GM19099 (cell line): ENCODE data around the gene ZNF276.

Source experiments
- POLR2A ChIP-seq: IDR thresholded peaks from 3 replicates; pipeline ENCODE4 v1.6.1; 2011; ENCODE audit warnings: low read depth; ENCODE audit not compliant: insufficient read length; ENCODE audit errors: extremely low read depth

Gene ZNF276

DNA sequence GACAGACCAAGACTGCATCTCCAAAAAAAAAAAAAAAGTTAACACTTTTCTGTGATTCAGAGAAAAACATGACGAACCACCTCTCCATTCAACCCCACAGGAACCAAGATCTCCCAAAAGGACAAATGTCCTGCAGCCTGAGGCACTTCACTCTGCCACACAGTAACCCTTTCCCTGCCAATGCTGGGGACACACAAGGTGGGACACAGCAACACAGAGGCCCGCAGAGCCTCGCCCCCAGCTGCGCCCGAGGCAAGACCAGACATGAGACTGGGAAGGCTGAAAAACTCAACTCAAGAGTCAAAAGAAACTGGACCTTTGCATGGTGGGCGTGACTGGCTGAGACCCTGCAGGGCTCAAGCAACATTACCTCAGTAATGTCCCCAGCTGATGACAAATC, 61.2 kb downstream of the ZNF276 start:
- TF ChIP-seq POLR2A, result no peak

DNA sequence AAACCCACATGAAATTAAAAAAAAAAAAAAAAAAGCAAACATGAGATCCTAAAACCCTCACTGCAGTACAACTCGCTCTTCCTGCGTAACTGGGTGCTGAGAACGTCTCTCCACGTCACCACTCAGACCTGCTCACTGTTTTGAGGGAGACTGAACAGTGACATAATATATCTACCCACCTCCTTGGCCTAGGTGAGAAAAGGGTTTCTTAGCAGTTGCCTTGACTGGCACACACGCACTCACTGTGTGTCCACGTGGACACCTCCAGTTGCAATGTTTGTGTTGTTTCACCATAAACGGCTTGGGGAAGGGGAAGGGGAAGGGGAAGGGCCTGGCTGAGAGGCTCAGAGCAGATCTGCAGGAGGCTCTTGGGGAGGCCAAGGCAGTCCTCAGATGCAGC, 63.1 kb downstream of the ZNF276 start:
- TF ChIP-seq POLR2A, result no peak

DNA sequence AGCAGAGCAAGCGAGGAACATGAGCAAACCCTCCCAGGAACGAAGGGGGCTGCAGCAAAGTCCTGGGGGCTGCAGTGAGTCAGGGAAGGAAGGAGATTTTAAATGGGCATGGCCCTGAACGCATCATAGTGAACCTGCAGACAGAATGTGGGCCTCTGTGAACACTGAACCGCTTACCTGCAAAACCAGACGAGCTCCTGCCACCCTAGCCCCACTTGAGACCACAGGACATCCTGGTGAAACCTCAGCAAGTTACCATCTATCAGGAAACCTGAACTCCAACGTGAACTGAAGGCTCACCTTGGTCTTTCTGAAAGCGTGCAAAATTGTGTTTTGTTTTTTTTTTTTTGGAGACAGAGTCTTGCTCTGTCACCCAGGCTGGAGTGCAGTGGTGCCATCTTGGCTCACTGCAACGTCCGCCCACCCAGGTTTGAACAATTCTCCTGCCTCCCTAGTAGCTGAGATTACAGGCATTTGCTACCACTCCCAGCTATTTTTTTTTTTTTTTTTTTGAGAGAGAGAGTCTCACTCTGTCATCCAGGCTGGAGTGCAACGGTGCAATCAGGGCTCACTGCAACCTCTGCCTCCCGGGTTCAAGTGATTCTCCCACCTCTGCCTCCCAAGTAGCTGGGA, 64.3 kb downstream of the ZNF276 start:
- no peak for TF ChIP-seq POLR2A

DNA sequence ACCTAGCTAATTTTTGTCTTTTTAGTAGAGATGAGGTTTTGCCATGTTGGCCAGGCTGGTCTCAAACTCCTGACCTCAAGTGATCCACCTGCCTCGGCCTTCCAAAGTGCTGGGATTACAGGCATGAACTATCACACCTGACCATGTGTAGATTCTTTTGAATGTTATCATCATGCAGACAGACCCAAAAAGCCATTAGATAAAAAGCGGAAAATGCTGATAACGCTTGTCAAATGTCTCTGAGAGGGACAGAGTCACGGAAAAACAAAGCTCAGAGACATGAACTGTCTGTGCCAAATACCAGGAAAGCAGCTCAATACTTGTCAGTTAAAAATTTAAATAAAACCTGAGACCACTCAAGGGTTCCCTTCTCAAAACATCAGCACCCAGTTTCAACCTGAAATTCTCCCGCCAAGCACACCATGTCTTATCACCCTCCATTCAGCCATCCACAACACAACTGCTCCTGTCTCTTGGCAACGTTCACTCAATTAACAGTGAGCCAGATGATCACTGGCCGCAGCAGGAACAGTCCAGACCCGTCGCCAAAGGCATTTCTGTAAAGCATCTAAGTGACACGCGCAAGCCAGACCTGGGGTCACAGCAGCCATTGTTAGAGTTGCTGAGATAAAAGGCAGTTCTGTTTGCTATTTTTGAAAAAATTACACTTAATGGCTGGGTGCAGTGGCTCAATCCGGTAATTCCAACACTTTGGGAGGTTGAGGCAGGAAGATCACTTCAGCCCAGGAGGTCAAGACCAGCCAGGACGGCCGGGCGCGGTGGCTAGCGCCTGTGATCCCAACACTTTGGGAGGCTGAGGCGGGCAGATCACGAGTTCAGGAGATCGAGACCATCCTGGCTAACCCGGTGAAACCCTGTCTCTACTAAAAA, 65.4 kb downstream of the ZNF276 start:
- TF ChIP-seq POLR2A, result no peak

DNA sequence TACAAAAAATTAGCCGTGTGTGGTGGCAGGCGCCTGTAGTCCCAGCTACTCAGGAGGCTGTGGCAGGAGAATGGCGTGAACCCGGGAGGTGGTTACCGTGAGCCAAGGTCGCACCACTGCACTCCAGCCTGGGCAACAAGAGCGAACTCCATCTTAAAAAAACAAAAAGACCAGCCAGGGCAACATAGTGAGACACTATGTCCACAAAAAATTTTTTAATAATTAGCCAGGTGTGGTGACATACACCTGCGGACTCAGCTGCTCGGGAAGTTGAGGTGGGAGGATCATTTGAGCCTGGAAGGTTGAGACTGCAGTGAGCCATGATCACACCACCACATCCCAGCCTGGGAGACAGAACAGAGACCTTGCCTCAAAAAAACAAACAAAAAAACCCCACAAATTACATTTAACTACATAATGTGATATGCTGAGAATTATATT, 66.0 kb downstream of the ZNF276 start:
- TF ChIP-seq POLR2A, result no peak
